GM18520 (cell line): ENCODE measurements around the gene DNAH10.

Experiments used
- ATAC-seq: cut with Tn5 transposase; IDR thresholded peaks from one replicate; pipeline ENCODE4 v1.9.1; 2021; ENCODE audit not compliant: unreplicated experiment

The DNAH10 gene

GRCh38 chr12:123790905-123791467, 28.9 kb downstream of the DNAH10 start:
- ATAC-seq = no peak

GRCh38 chr12:123794027-123794426, 31.9 kb downstream of the DNAH10 start:
- no peak for ATAC-seq

GRCh38 chr12:123798518-123798917, 36.4 kb downstream of the DNAH10 start:
- ATAC-seq = no peak

GRCh38 chr12:123799227-123799626, 37.1 kb downstream of the DNAH10 start:
- ATAC-seq = no peak

- ATAC-seq = no peak
These were observed 39.6 kb downstream of the DNAH10 start for GRCh38 chr12:123801573-123802178.

- ATAC-seq = no peak
These were observed 43.1 kb downstream of the DNAH10 start for GRCh38 chr12:123805173-123805572.

GRCh38 chr12:123807002-123807401, 44.9 kb downstream of the DNAH10 start:
- no peak for ATAC-seq

- no peak for ATAC-seq
These were observed 45.6 kb downstream of the DNAH10 start for GRCh38 chr12:123807670-123808069.

GRCh38 chr12:123808167-123808566, 46.1 kb downstream of the DNAH10 start:
- ATAC-seq = no peak

- ATAC-seq = no peak
These were observed 51.2 kb downstream of the DNAH10 start for GRCh38 chr12:123813349-123813748.

GRCh38 chr12:123815968-123816367, 53.9 kb downstream of the DNAH10 start:
- no peak for ATAC-seq

- ATAC-seq = no peak
These were observed 54.9 kb downstream of the DNAH10 start for GRCh38 chr12:123816896-123817537.

GRCh38 chr12:123822804-123823203, 60.7 kb downstream of the DNAH10 start:
- no peak for ATAC-seq

- no peak for ATAC-seq
These were observed 66.0 kb downstream of the DNAH10 start for GRCh38 chr12:123828120-123828519.

GRCh38 chr12:123828854-123829547, 66.9 kb downstream of the DNAH10 start:
- no peak for ATAC-seq

GRCh38 chr12:123829561-123829960, 67.5 kb downstream of the DNAH10 start:
- ATAC-seq = no peak

- no peak for ATAC-seq
These were observed 68.6 kb downstream of the DNAH10 start for GRCh38 chr12:123830675-123831074.

- ATAC-seq = no peak
These were observed 70.0 kb downstream of the DNAH10 start for GRCh38 chr12:123832052-123832451.

- ATAC-seq = no peak
These were observed 71.7 kb downstream of the DNAH10 start for GRCh38 chr12:123833830-123834229.

GRCh38 chr12:123834845-123835244, 72.7 kb downstream of the DNAH10 start:
- ATAC-seq = no peak

GRCh38 chr12:123836292-123836691, 74.2 kb downstream of the DNAH10 start:
- ATAC-seq = no peak

GRCh38 chr12:123839826-123840225, 77.7 kb downstream of the DNAH10 start:
- ATAC-seq = no peak
